Transverse colon (tissue), 4 donors: ENCODE data around the gene GNAS. TPM values are rescaled to one million over a fixed set of nuclear protein-coding genes. Genes with fewer than 3 reads are reported as not detected.

ENCODE experiments used
- DNase-seq: peaks from one replicate; pipeline ENCODE4 v3.0.0-alpha.2; 2019
- H3K27ac ChIP-seq, 4 donors: fragments of 200-600 bp; sonication (generic); 2 replicates each; pipeline ENCODE4 v1.5.1; 2016 to 2018; ENCODE audit warnings: inconsistent platforms in 4 of 4
- H3K27me3 ChIP-seq: fragments of 200-600 bp; sonication (generic); 2 replicates; pipeline ENCODE4 v1.5.1; 2017; ENCODE audit warnings: inconsistent platforms
- H3K36me3 ChIP-seq, 4 donors: fragments of 200-600 bp; sonication (generic); 2 replicates each; pipeline ENCODE4 v1.5.1; 2017 to 2019; ENCODE audit warnings: inconsistent platforms in 4 of 4
- H3K4me1 ChIP-seq, 4 donors: fragments of 200-600 bp; sonication (generic); 2 replicates each; pipeline ENCODE4 v1.5.1; 2017 to 2020; ENCODE audit warnings: inconsistent platforms in 4 of 4
- H3K4me3 ChIP-seq, 4 donors: fragments of 200-600 bp; sonication (generic); 1 replicate in 1 of 4; 2 replicates in 3 of 4; pipeline versions ENCODE4 v1.5.1 to v1.6.1; 2017 to 2019; ENCODE audit warnings: inconsistent platforms in 4 of 4
- H3K9me3 ChIP-seq, 2 donors: fragments of 200-600 bp; sonication (generic); 2 replicates each; pipeline ENCODE4 v1.5.1; 2017 to 2019; ENCODE audit warnings: inconsistent platforms in 2 of 2
- EP300 ChIP-seq: sonication (generic); formaldehyde crosslinking; IDR thresholded peaks from one replicate; pipeline ENCODE4 v1.6.1; 2017; ENCODE audit warnings: antibody characterized with exemption, low read depth
- POLR2A ChIP-seq: fragments of 450-650 bp; IDR thresholded peaks from one replicate; pipeline ENCODE4 v1.6.1; 2016; ENCODE audit warnings: antibody characterized with exemption, mild to moderate bottlenecking, moderate library complexity
- POLR2AphosphoS5 ChIP-seq, 3 donors: sonication (generic); formaldehyde crosslinking; IDR thresholded peaks; one replicate each; pipeline ENCODE4 v1.6.1; 2016; ENCODE audit warnings: antibody characterized with exemption in 3 of 3
- WGBS, 2 donors: methylation state at CpG; one replicate each; pipeline ENCODE4 v1.1.5; 2018; ENCODE audit warnings: low coverage in 1 of 2; 5-methylcytosine and 5-hydroxymethylcytosine counted together
- in situ Hi-C, 4 donors: fragments of 200-750 bp; cut with MboI; loops; one replicate each; pipeline versions ENCODE4 v1.15.0 to v1.15.1; 2017; ENCODE audit warnings: low sequenced_read_pairs in 3 of 4, low pct_ligation_motif_present in 1 of 4, low pct_unique_long_range_greater_than_20kb in 1 of 4
- intact Hi-C: fragments of 100-400 bp; cut with DNase I; formaldehyde crosslinking; loops from one replicate; pipeline ENCODE4 v1.15.1; 2023; ENCODE audit warnings: low total_unique reads
- total RNA-seq, 4 donors: library from RNA; depleted of rRNA; stranded (reverse); fragments of >200 nt; gene quantifications; one replicate each; pipeline ENCODE4 v1.1.0, GENCODE V29; 2016
- TF ChIP-seq, protein P1 (sequence below), 5 experiments: fragments of 200-600 bp in 3 of 5; fragments of 450-650 bp in 2 of 5; sonication (generic) in 3 of 5; IDR thresholded peaks; 1 replicate in 2 of 5; 2 replicates in 3 of 5; pipeline ENCODE4 v1.5.1; 2016 to 2017; ENCODE audit warnings: antibody characterized with exemption in 5 of 5, inconsistent platforms in 3 of 5, mild to moderate bottlenecking in 2 of 5, moderate library complexity in 1 of 5

Gene GNAS
- total RNA-seq, 4 donors from 2014 or later = 501 to 716 (median 535) TPM

DNA sequence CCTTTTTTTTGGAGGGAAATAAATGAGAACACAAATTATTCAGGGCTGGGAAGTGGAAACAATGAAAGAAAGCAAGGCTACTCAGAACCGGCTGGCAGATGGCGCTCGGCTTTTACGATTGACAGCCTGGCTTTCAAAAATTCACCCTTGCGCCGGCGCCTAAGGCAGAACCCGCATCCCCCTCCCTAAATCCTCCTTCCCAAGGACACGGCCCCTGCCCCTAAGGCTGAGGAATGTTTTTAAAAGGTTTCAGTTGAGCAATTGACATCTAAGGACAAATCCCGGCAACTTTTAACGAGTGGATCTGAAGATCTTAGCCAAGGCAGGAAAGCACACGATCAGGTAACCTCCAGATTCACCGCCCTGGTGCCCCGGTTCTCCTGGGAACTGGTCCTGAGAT is 16.3 kb downstream of the GNAS start:
- Histone ChIP-seq H3K27me3 (peaks cover 6% of the 10 kb centered on the region), H3K4me3 (no peak overlapping the region), H3K36me3 (no peaks in the 10 kb centered on the region), H3K27ac (no peak overlapping the region), H3K9me3 (no peaks in the 10 kb centered on the region), H3K4me1 (peaks cover 0 to 8% (median 0%) of the 10 kb centered on the region in 4 donors)
- DNase-seq = no peak
- in situ Hi-C loops = loop anchor here (10.0 to 25.0 kb wide), 7 partner anchors 106 to 631 kb away; partner anchors contain the start of genes ANKRD60 (in 1 of the 4) and STX16 (in 1 of the 4)
- intact Hi-C loops = no loop called here
- TF ChIP-seq, protein P1, sequence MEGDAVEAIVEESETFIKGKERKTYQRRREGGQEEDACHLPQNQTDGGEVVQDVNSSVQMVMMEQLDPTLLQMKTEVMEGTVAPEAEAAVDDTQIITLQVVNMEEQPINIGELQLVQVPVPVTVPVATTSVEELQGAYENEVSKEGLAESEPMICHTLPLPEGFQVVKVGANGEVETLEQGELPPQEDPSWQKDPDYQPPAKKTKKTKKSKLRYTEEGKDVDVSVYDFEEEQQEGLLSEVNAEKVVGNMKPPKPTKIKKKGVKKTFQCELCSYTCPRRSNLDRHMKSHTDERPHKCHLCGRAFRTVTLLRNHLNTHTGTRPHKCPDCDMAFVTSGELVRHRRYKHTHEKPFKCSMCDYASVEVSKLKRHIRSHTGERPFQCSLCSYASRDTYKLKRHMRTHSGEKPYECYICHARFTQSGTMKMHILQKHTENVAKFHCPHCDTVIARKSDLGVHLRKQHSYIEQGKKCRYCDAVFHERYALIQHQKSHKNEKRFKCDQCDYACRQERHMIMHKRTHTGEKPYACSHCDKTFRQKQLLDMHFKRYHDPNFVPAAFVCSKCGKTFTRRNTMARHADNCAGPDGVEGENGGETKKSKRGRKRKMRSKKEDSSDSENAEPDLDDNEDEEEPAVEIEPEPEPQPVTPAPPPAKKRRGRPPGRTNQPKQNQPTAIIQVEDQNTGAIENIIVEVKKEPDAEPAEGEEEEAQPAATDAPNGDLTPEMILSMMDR (IDR thresholded peaks at IDR 0.05) = no peak
- TF ChIP-seq EP300 = no peak
- no peak for TF ChIP-seq POLR2A
- TF ChIP-seq POLR2AphosphoS5 (IDR thresholded peaks at IDR 0.05) = no peak
- WGBS, 2 donors = 61 to 65% methylated on average over 6 to 14 of the region's 14 CpGs

GRCh38 chr20:58869662-58870227 is 17.2 kb downstream of the GNAS start:
- 76 to 80% methylated on average over 7 of the region's 7 CpGs for WGBS, 2 donors
- no peaks in the 10 kb centered on the region for H3K9me3 ChIP-seq
- intact Hi-C loops = loop anchor here (5.0 kb wide), 2 partner anchors 338 to 353 kb away; no protein-coding TSS in a partner anchor
- in situ Hi-C loops = loop anchor here (5.0 to 25.0 kb wide), 13 partner anchors 65 to 632 kb away; partner anchors contain the start of genes ANKRD60 (in 1 of the 4) and STX16 (in 1 of the 4)
- H3K36me3 ChIP-seq = no peaks in the 10 kb centered on the region
- no peak overlapping the region for H3K27ac ChIP-seq
- TF ChIP-seq POLR2A = no peak
- TF ChIP-seq, protein P1 (IDR thresholded peaks at IDR 0.05) = no peak
- TF ChIP-seq POLR2AphosphoS5 (IDR thresholded peaks at IDR 0.05) = no peak
- no peak for TF ChIP-seq EP300
- peaks cover 0 to 8% (median 0%) of the 10 kb centered on the region in 4 donors for H3K4me1 ChIP-seq
- H3K4me3 ChIP-seq = no peak overlapping the region
- no peak for DNase-seq
- H3K27me3 ChIP-seq = peaks cover 6% of the 10 kb centered on the region

DNA sequence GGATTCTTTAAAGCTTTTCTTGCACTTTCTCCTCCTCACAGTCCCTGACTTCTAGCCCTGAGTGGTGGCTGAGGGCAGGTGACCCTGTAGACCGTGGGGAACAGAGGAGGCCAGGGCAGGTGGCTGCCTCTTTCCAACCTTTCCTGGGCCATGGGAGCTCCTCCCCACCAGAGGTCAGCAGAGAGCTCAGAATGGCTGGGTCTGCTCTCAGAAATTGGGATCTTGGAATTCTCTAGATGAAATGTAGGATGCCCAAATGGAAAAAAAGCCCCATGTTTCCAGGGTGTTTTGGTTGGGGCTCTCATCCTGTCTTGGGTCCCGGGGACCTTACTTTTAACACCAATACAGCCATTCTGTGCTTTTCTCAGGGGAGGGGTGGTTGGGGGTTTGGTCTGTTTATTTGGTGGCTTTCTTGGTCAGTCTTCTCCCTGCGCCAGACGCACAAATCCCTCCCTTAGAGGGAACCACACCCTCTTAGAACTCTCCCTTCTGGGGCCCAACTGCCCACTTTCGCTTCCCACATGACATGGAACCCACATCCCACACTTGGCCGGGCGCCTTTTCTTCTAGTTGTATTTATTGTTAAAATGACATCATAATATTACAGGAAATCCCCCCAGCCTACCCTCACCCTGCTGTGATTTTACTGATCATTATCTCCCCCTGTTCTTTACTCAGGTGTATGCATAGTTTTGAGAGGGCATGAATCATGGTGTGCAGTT is 17.9 kb downstream of the GNAS start:
- Histone ChIP-seq H3K27ac (no peak overlapping the region), H3K36me3 (no peaks in the 10 kb centered on the region), H3K9me3 (no peaks in the 10 kb centered on the region), H3K4me3 (no peak overlapping the region), H3K4me1 (peaks cover 0 to 8% (median 0%) of the 10 kb centered on the region in 4 donors), H3K27me3 (peaks cover 6% of the 10 kb centered on the region)
- peak; percentile 75 for DNase-seq
- intact Hi-C loops = loop anchor here (5.0 kb wide), 2 partner anchors 337 to 352 kb away; no protein-coding TSS in a partner anchor
- 33 to 38% methylated on average over 7 of the region's 7 CpGs for WGBS, 2 donors
- in situ Hi-C loops = loop anchor here (5.0 to 25.0 kb wide), 12 partner anchors 64 to 633 kb away; partner anchors contain the start of genes ANKRD60 (in 1 of the 4) and STX16 (in 1 of the 4)
- TF ChIP-seq POLR2AphosphoS5 (IDR thresholded peaks at IDR 0.05) = no peak
- TF ChIP-seq EP300 = no peak
- TF ChIP-seq, protein P1 (IDR thresholded peaks at IDR 0.05) = peak; percentile 81 to 88 (median 85)

DNA sequence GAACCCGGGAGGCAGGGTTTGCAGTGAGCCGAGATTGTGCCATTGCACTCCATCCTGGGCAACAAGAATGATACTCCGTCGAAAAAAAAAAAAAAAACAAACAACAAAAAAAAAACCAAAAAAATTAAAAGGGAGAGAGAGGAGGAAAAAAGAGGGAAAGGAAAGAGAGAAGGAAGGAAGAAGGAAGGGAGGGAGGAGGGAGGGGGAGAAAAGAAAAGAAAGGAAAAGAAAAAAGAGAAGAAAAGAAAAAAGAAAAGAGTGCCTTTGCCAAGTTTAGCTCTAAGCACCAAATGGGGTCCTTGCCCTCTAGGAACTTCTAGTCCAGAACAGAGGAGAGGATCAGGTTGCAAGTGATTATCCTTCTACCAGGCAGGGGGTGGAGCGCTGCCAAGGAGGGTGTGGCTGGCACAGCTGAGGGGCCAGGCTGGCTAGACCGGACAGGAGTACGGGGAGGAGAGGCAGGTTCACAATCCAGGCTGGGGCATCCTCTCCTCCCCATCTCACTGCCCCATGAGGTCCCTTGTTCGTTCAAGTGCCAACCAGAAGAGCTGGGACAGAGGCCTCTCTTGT is 19.1 kb downstream of the GNAS start:
- Histone ChIP-seq H3K4me3 (no peak overlapping the region), H3K4me1 (peaks cover 0 to 8% (median 0%) of the 10 kb centered on the region in 4 donors), H3K27me3 (peaks cover 6% of the 10 kb centered on the region), H3K27ac (no peak overlapping the region), H3K9me3 (no peaks in the 10 kb centered on the region), H3K36me3 (no peaks in the 10 kb centered on the region)
- intact Hi-C loops = loop anchor here (5.0 kb wide), 2 partner anchors 336 to 351 kb away; no protein-coding TSS in a partner anchor
- in situ Hi-C loops = loop anchor here (5.0 to 25.0 kb wide), 12 partner anchors 63 to 634 kb away; partner anchors contain the start of genes ANKRD60 (in 1 of the 4) and STX16 (in 1 of the 4)
- no peak for DNase-seq
- WGBS, 2 donors = 75 to 78% methylated on average over 4 to 8 of the region's 8 CpGs
- no peak for TF ChIP-seq POLR2AphosphoS5 (IDR thresholded peaks at IDR 0.05)
- TF ChIP-seq EP300 = no peak
- TF ChIP-seq, protein P1 (IDR thresholded peaks at IDR 0.05) = no peak
- no peak for TF ChIP-seq POLR2A
